HEK293 (cell line): Measurements from ENCODE around the gene PJA2.

ENCODE experiments used
- EGR2 ChIP-seq: fragments of 450-650 bp; formaldehyde crosslinking; IDR thresholded peaks from 2 replicates; pipeline ENCODE4 v1.5.1; 2016; ENCODE audit warnings: low read depth, missing biosample characterization, missing genetic modification characterization
- FEZF1 ChIP-seq: fragments of 450-650 bp; formaldehyde crosslinking; IDR thresholded peaks from 2 replicates; pipeline ENCODE4 v1.5.1; 2016; ENCODE audit warnings: missing biosample characterization, missing genetic modification characterization
- GLIS1 ChIP-seq: fragments of 450-650 bp; formaldehyde crosslinking; IDR thresholded peaks from 2 replicates; pipeline ENCODE4 v1.5.1; 2016; ENCODE audit warnings: missing biosample characterization, missing genetic modification characterization
- HIC1 ChIP-seq: fragments of 450-650 bp; formaldehyde crosslinking; IDR thresholded peaks from 2 replicates; pipeline ENCODE4 v1.5.1; 2016; ENCODE audit warnings: missing biosample characterization, missing genetic modification characterization
- HOXD13 ChIP-seq: sonication (generic); formaldehyde crosslinking; IDR thresholded peaks from 2 replicates; pipeline ENCODE4 v1.8.0; 2022; ENCODE audit warnings: missing genetic modification reagents, borderline replicate concordance
- IKZF3 ChIP-seq: fragments of 450-650 bp; IDR thresholded peaks from 2 replicates; pipeline ENCODE4 v1.5.0; 2018; ENCODE audit warnings: missing biosample characterization, mild to moderate bottlenecking, missing genetic modification characterization, moderate library complexity
- KLF10 ChIP-seq: fragments of 450-650 bp; IDR thresholded peaks from 2 replicates; pipeline ENCODE4 v1.5.1; 2018; ENCODE audit warnings: missing biosample characterization, mild to moderate bottlenecking, missing genetic modification characterization
- KLF16 ChIP-seq: fragments of 450-650 bp; formaldehyde crosslinking; IDR thresholded peaks from 2 replicates; pipeline ENCODE4 v1.5.1; 2017; ENCODE audit warnings: missing biosample characterization, missing genetic modification characterization
- ZBTB10 ChIP-seq: fragments of 450-650 bp; formaldehyde crosslinking; IDR thresholded peaks from 2 replicates; pipeline ENCODE4 v1.5.1; 2016; ENCODE audit warnings: missing biosample characterization, missing genetic modification characterization
- ZBTB48 ChIP-seq: fragments of 450-650 bp; formaldehyde crosslinking; IDR thresholded peaks from 2 replicates; pipeline ENCODE4 v1.5.1; 2016; ENCODE audit warnings: missing biosample characterization, missing genetic modification characterization
- ZFP41 ChIP-seq: fragments of 450-650 bp; formaldehyde crosslinking; IDR thresholded peaks from 2 replicates; pipeline ENCODE4 v1.5.1; 2016; ENCODE audit warnings: missing biosample characterization, missing genetic modification characterization, borderline replicate concordance
- ZNF146 ChIP-seq: fragments of 450-650 bp; formaldehyde crosslinking; IDR thresholded peaks from 2 replicates; pipeline ENCODE4 v1.5.1; 2016; ENCODE audit warnings: missing biosample characterization, missing genetic modification characterization
- ZNF157 ChIP-seq: fragments of 450-650 bp; formaldehyde crosslinking; IDR thresholded peaks from 2 replicates; pipeline ENCODE4 v1.5.1; 2016; ENCODE audit warnings: missing biosample characterization, missing genetic modification characterization
- ZNF175 ChIP-seq: fragments of 450-650 bp; formaldehyde crosslinking; IDR thresholded peaks from 2 replicates; pipeline ENCODE4 v1.5.1; 2016; ENCODE audit warnings: missing biosample characterization, missing genetic modification characterization
- ZNF184 ChIP-seq: fragments of 450-650 bp; IDR thresholded peaks from 2 replicates; pipeline ENCODE4 v1.5.1; 2018; ENCODE audit warnings: missing biosample characterization, mild to moderate bottlenecking, missing genetic modification characterization
- ZNF214 ChIP-seq: fragments of 450-650 bp; formaldehyde crosslinking; IDR thresholded peaks from 2 replicates; pipeline ENCODE4 v1.5.1; 2017; ENCODE audit warnings: missing biosample characterization, mild to moderate bottlenecking, missing genetic modification characterization, borderline replicate concordance
- ZNF302 ChIP-seq: fragments of 450-650 bp; formaldehyde crosslinking; IDR thresholded peaks from 2 replicates; pipeline ENCODE4 v1.5.1; 2016; ENCODE audit warnings: missing biosample characterization, missing genetic modification characterization, low read depth
- ZNF324 ChIP-seq: fragments of 450-650 bp; formaldehyde crosslinking; IDR thresholded peaks from 2 replicates; pipeline ENCODE4 v1.5.1; 2016; ENCODE audit warnings: missing biosample characterization, missing genetic modification characterization
- ZNF37A ChIP-seq: fragments of 450-650 bp; IDR thresholded peaks from 2 replicates; pipeline ENCODE4 v1.5.1; 2018; ENCODE audit warnings: missing biosample characterization, missing genetic modification characterization
- ZNF394 ChIP-seq: fragments of 450-650 bp; formaldehyde crosslinking; IDR thresholded peaks from 2 replicates; pipeline ENCODE4 v1.5.1; 2016; ENCODE audit warnings: missing biosample characterization, missing genetic modification characterization, mild to moderate bottlenecking, moderate library complexity, borderline replicate concordance
- ZNF426 ChIP-seq: fragments of 450-650 bp; formaldehyde crosslinking; IDR thresholded peaks from 2 replicates; pipeline ENCODE4 v1.5.1; 2017; ENCODE audit warnings: missing biosample characterization, missing genetic modification characterization, mild to moderate bottlenecking, inconsistent platforms, moderate library complexity
- ZNF473 ChIP-seq: fragments of 450-650 bp; formaldehyde crosslinking; IDR thresholded peaks from 2 replicates; pipeline ENCODE4 v1.5.1; 2017; ENCODE audit warnings: missing biosample characterization, missing genetic modification characterization
- ZNF596 ChIP-seq: fragments of 450-650 bp; IDR thresholded peaks from 2 replicates; pipeline ENCODE4 v1.5.0; 2018; ENCODE audit warnings: missing biosample characterization, mild to moderate bottlenecking, missing genetic modification characterization, moderate library complexity
- ZNF645 ChIP-seq: fragments of 450-650 bp; formaldehyde crosslinking; IDR thresholded peaks from 2 replicates; pipeline ENCODE4; 2016; ENCODE audit warnings: missing biosample characterization, missing genetic modification characterization
- ZNF654 ChIP-seq: fragments of 450-650 bp; formaldehyde crosslinking; IDR thresholded peaks from 2 replicates; pipeline ENCODE4 v1.5.1; 2016; ENCODE audit warnings: low read depth, missing biosample characterization, missing genetic modification characterization
- ZNF658 ChIP-seq: fragments of 450-650 bp; formaldehyde crosslinking; IDR thresholded peaks from 2 replicates; pipeline ENCODE4; 2016; ENCODE audit warnings: missing biosample characterization, missing genetic modification characterization
- ZNF701 ChIP-seq: fragments of 450-650 bp; formaldehyde crosslinking; IDR thresholded peaks from 2 replicates; pipeline ENCODE4 v1.5.1; 2016; ENCODE audit warnings: missing biosample characterization, missing genetic modification characterization
- ZNF707 ChIP-seq: fragments of 450-650 bp; formaldehyde crosslinking; IDR thresholded peaks from 2 replicates; pipeline ENCODE4 v1.5.1; 2016; ENCODE audit warnings: missing biosample characterization, missing genetic modification characterization
- ZNF837 ChIP-seq: fragments of 450-650 bp; formaldehyde crosslinking; IDR thresholded peaks from 2 replicates; pipeline ENCODE4 v1.5.1; 2016; ENCODE audit warnings: missing biosample characterization, missing genetic modification characterization
- ZSCAN30 ChIP-seq: fragments of 450-650 bp; IDR thresholded peaks from 2 replicates; pipeline ENCODE4 v1.5.1; 2018; ENCODE audit warnings: missing biosample characterization, mild to moderate bottlenecking, missing genetic modification characterization, moderate library complexity
- TF ChIP-seq, protein P1 (sequence below): fragments of 450-650 bp; formaldehyde crosslinking; optimal IDR thresholded peaks from 2 replicates; pipeline ENCODE3; 2016; ENCODE audit warnings: missing biosample characterization, mild to moderate bottlenecking, missing genetic modification characterization

PJA2 gene

GRCh38 chr5:109408991-109409843 is 557 bp downstream of the PJA2 start (continued):
- TF ChIP-seq ZNF654 (no peak), ZNF175 (tag by site-specific recombination) (no peak), IKZF3 (tag by site-specific recombination) (no peak), ZNF37A (tag by site-specific recombination) (no peak), ZBTB10 (peak; percentile 90), ZNF146 (tag by site-specific recombination) (no peak), ZSCAN30 (tag by site-specific recombination) (peak; percentile 24; the same call in 1 of the 2 replicates), ZNF324 (tag by site-specific recombination) (peak; percentile 82), FEZF1 (tag by site-specific recombination) (no peak), KLF10 (tag by site-specific recombination) (peak; percentile 24), GLIS1 (tag by site-specific recombination) (peak; percentile 79), ZBTB48 (tag by site-specific recombination) (peak; percentile 24; the same call in 1 of the 2 replicates), HIC1 (tag by site-specific recombination) (peak; percentile 54; the same call in 1 of the 2 replicates), KLF16 (0 out of 2 replicates have a peak, but pooled peaks have one; percentile 60), ZNF157 (tag by site-specific recombination) (no peak), HOXD13 (CRISPR knock-in tag) (no peak), ZNF426 (tag by site-specific recombination) (no peak), ZNF214 (tag by site-specific recombination) (no peak), ZFP41 (tag by site-specific recombination) (no peak), ZNF645 (tag by site-specific recombination) (no peak), ZNF596 (tag by site-specific recombination) (no peak), ZNF837 (no peak), ZNF394 (no peak), ZNF302 (no peak), ZNF701 (tag by site-specific recombination) (no peak), ZNF184 (tag by site-specific recombination) (no peak), ZNF658 (no peak), ZNF473 (tag by site-specific recombination) (no peak), ZNF707 (tag by site-specific recombination) (no peak), EGR2 (tag by site-specific recombination) (no peak)
- TF ChIP-seq, protein P1, sequence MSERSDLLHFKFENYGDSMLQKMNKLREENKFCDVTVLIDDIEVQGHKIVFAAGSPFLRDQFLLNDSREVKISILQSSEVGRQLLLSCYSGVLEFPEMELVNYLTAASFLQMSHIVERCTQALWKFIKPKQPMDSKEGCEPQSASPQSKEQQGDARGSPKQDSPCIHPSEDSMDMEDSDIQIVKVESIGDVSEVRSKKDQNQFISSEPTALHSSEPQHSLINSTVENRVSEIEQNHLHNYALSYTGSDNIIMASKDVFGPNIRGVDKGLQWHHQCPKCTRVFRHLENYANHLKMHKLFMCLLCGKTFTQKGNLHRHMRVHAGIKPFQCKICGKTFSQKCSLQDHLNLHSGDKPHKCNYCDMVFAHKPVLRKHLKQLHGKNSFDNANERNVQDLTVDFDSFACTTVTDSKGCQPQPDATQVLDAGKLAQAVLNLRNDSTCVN (tag by site-specific recombination) = peak; percentile 73
